Ramos (cell line): Measurements from ENCODE around the gene PAIP2.

Experiments
- in situ Hi-C: fragments of 300-500 bp; cut with MboI; formaldehyde crosslinking; loops from one replicate; pipeline ENCODE4 v1.14.3; 2022; ENCODE audit warnings: low sequenced_read_pairs; ENCODE audit not compliant: unreplicated experiment

The PAIP2 gene

GRCh38 chr5:139390639-139391569, 49.2 kb downstream of the PAIP2 start:
- in situ Hi-C loops: loop anchor here (5.0 kb wide), 1 partner anchor 99 kb away; the partner anchor contains the start of gene MATR3

- in situ Hi-C loops: loop anchor here (5.0 kb wide), 1 partner anchor 99 kb away; the partner anchor contains the start of gene MATR3
Measured at GRCh38 chr5:139391570-139392323, 50.1 kb downstream of the PAIP2 start.

GRCh38 chr5:139392324-139392677, 50.6 kb downstream of the PAIP2 start:
- in situ Hi-C loops: loop anchor here (5.0 kb wide), 1 partner anchor 100 kb away; the partner anchor contains the start of gene MATR3

GRCh38 chr5:139392678-139393496, 51.2 kb downstream of the PAIP2 start:
- in situ Hi-C loops: loop anchor here (5.0 kb wide), 1 partner anchor 101 kb away; the partner anchor contains the start of gene MATR3

- in situ Hi-C loops: loop anchor here (5.0 kb wide), 1 partner anchor 101 kb away; the partner anchor contains the start of gene MATR3
Measured at GRCh38 chr5:139393497-139394122, 52.0 kb downstream of the PAIP2 start.

GRCh38 chr5:139394123-139394653, 52.5 kb downstream of the PAIP2 start:
- in situ Hi-C loops: loop anchor here (5.0 kb wide), 1 partner anchor 102 kb away; the partner anchor contains the start of gene MATR3

- in situ Hi-C loops: loop anchor here (5.0 kb wide), 1 partner anchor 103 kb away; the partner anchor contains the start of gene MATR3
Measured at GRCh38 chr5:139394654-139395566, 53.3 kb downstream of the PAIP2 start, which contains the start of gene PROB1. Gene PROB1 (minus strand): TSS chr5:139395104. CDS start chr5:139395081, 23 bp downstream.

- in situ Hi-C loops: no loop called here
Measured at GRCh38 chr5:139395844-139396640, 54.4 kb downstream of the PAIP2 start.

GRCh38 chr5:139396691-139397090, 55.0 kb downstream of the PAIP2 start:
- in situ Hi-C loops: no loop called here

- in situ Hi-C loops: no loop called here
Measured at GRCh38 chr5:139397921-139398320, 56.3 kb downstream of the PAIP2 start.

- in situ Hi-C loops: no loop called here
Measured at GRCh38 chr5:139399501-139400121, 58.0 kb downstream of the PAIP2 start.

- in situ Hi-C loops: no loop called here
Measured at GRCh38 chr5:139401546-139401945, 59.9 kb downstream of the PAIP2 start.

GRCh38 chr5:139402561-139403158, 61.0 kb downstream of the PAIP2 start:
- in situ Hi-C loops: no loop called here

GRCh38 chr5:139403418-139403786, 61.7 kb downstream of the PAIP2 start:
- in situ Hi-C loops: no loop called here

GRCh38 chr5:139403787-139404483, 62.3 kb downstream of the PAIP2 start, which contains the start of gene SPATA24:
Gene SPATA24 (minus strand): TSS chr5:139404089. CDS start chr5:139404060, 29 bp downstream.
- in situ Hi-C loops: no loop called here

- in situ Hi-C loops: no loop called here
Measured at GRCh38 chr5:139404484-139404840, 62.8 kb downstream of the PAIP2 start.
